Measurements from ENCODE around the gene PDC. TPM values are rescaled to one million over a fixed set of nuclear protein-coding genes. Genes with fewer than 3 reads are reported as not detected.

Gene PDC
- total RNA-seq, 6 experiments from 2014 or later = 0.17 TPM; not detected in 4

DNA sequence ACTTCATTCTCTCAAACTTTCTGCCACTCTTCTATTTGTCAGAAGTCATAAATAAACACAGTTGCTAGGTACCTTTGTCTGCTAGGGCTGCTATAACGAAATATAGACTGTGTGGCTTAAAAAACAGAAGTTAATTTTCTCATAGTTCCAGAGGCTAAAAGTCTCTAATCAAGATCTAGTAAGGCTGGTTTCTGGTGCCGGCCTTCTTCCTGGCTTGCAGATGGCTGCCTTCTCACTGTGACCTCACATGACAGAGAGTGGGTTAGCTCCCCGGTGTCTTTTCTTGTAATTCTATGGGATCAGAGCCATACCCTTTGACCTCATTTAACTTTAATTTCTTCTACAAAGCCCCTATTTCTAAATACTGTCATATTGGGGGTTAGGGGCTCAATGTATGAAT, 5.9 kb downstream of the PDC start:
- no peak for DNase-seq
- no peaks in the 10 kb centered on the region for H3K27me3 Mint-ChIP-seq (ENCODE audit: insufficient read depth)
- TF ChIP-seq, protein P1, sequence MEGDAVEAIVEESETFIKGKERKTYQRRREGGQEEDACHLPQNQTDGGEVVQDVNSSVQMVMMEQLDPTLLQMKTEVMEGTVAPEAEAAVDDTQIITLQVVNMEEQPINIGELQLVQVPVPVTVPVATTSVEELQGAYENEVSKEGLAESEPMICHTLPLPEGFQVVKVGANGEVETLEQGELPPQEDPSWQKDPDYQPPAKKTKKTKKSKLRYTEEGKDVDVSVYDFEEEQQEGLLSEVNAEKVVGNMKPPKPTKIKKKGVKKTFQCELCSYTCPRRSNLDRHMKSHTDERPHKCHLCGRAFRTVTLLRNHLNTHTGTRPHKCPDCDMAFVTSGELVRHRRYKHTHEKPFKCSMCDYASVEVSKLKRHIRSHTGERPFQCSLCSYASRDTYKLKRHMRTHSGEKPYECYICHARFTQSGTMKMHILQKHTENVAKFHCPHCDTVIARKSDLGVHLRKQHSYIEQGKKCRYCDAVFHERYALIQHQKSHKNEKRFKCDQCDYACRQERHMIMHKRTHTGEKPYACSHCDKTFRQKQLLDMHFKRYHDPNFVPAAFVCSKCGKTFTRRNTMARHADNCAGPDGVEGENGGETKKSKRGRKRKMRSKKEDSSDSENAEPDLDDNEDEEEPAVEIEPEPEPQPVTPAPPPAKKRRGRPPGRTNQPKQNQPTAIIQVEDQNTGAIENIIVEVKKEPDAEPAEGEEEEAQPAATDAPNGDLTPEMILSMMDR (IDR thresholded peaks at IDR 0.05) = no peak
- no peaks in the 10 kb centered on the region for H3K36me3 Mint-ChIP-seq (ENCODE audit: low read depth)
- no peak overlapping the region for H3K4me3 Mint-ChIP-seq
- no peaks in the 10 kb centered on the region for H3K9me3 Mint-ChIP-seq
- no peaks in the 10 kb centered on the region for H3K4me1 Mint-ChIP-seq (ENCODE audit: low read depth)
- no peak overlapping the region for H3K27ac Mint-ChIP-seq

DNA sequence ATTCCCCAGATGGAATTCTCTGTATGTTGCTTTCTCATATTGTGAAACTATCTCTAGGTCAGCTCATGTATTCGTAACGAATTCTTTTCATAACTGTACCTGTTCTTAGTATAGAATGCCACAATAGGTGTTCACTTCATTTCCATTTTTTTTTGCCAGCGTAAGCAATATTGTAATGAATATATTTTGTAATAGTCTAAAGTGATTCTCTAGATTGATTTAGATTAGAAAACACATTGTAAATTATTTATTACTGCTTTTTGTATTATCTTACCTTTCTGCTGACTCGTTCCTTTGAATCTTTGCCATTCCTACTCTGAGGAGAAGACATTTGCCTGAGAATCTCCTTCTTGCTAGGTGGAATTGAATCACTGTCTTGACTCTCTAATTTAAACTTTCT, 14.8 kb downstream of the PDC start:
- no peak for DNase-seq
- no peak overlapping the region for H3K27ac Mint-ChIP-seq
- no peak overlapping the region for H3K4me3 Mint-ChIP-seq
- H3K9me3 Mint-ChIP-seq = no peaks in the 10 kb centered on the region
- H3K4me1 Mint-ChIP-seq (ENCODE audit: low read depth) = peaks cover 21% of the 10 kb centered on the region
- TF ChIP-seq, protein P1 (IDR thresholded peaks at IDR 0.05) = no peak
- H3K36me3 Mint-ChIP-seq (ENCODE audit: low read depth) = no peaks in the 10 kb centered on the region
- H3K27me3 Mint-ChIP-seq (ENCODE audit: insufficient read depth) = peaks cover 3% of the 10 kb centered on the region; the same call in 1 of the 2 replicates

DNA sequence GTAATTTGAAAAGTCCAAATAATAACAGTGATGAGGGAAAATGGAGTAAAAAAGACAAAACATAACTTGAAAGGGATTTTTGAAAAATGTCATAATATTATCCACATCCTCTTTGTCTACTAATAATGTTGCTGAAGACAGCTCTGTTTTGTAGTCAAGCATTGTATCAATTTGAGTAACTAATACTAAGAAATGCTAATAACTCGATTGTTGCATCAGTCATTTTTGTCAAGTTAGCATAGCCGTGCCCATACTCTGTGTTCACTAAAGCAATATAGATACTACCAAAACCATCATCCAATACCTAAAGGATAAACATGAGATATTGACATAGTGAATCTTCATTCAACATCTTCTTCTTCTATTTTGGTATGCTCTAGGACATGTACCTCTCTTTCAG, 17.3 kb downstream of the PDC start:
- Mint-ChIP-seq H3K4me1 (ENCODE audit: low read depth) (peaks cover 32% of the 10 kb centered on the region), H3K36me3 (ENCODE audit: low read depth) (peaks cover 1% of the 10 kb centered on the region), H3K9me3 (no peaks in the 10 kb centered on the region), H3K27me3 (ENCODE audit: insufficient read depth) (peaks cover 3% of the 10 kb centered on the region; the same call in 1 of the 2 replicates), H3K27ac (no peak overlapping the region), H3K4me3 (no peak overlapping the region)
- TF ChIP-seq, protein P1 (IDR thresholded peaks at IDR 0.05) = no peak
- DNase-seq = no peak

DNA sequence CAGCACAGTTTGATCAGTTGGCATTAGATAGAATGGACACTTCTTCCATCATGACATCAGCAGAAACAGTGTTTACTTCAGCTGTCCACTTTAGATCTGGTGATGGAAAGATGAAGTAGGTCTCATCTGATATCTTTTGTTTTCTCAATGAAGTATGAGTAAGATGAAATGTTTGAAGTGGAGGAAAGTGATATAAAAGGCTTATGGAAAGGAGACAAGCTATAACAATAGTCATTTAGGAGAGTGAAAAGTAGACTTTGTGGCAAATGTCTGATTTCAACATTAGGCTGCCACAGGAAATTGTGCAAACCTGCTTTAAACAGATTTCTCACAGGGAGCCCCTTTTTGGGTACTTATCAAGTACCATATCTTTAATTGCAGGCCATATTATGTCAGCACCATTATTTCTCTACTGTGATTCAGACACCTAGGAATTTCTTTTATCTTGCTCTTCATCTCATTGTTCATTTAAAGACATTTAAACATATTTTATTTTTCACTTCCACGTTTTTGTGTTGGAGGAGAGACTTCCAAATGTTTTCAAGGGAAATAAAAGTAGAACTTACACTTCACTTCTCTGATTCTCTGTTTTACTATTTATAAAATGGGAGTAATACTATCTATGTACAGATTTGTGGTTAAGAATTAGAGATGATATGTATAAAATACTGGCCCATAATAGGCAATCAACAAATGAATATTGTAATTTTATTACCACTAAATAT, 18.1 kb downstream of the PDC start:
- Mint-ChIP-seq H3K36me3 (ENCODE audit: low read depth) (peaks cover 10% of the 10 kb centered on the region), H3K9me3 (no peaks in the 10 kb centered on the region), H3K4me1 (ENCODE audit: low read depth) (peaks cover 32% of the 10 kb centered on the region), H3K4me3 (peak overlapping the region; percentile 35; the same call in 1 of the 2 replicates), H3K27ac (peak overlapping the region; percentile 75), H3K27me3 (ENCODE audit: insufficient read depth) (peaks cover 3% of the 10 kb centered on the region; the same call in 1 of the 2 replicates)
- TF ChIP-seq, protein P1 (IDR thresholded peaks at IDR 0.05) = no peak
- peak; percentile 17 for DNase-seq

DNA sequence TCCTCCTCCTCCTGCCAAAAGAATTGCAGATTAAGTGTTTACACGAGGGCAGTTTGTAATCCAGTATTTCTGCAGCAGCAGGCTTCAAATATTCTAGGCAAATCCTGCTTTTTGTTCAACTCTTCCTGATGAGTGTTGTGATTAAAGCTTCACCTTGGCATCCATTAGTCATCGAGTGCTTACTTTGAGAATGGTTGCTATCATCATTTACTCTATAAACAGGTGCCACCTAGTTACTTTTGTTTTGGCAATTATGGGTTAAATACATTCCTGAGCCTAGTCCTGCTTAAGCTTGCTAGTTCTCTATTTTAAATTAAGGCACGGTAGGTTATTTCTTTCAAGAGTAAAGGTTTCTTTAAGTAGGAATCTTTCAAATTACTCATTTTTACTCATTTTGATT, 20.3 kb downstream of the PDC start:
- peaks cover 16% of the 10 kb centered on the region for H3K36me3 Mint-ChIP-seq (ENCODE audit: low read depth)
- H3K4me3 Mint-ChIP-seq = no peak overlapping the region
- no peak overlapping the region for H3K27ac Mint-ChIP-seq
- TF ChIP-seq, protein P1 (IDR thresholded peaks at IDR 0.05) = no peak
- DNase-seq = no peak
- peaks cover 3% of the 10 kb centered on the region; the same call in 1 of the 2 replicates for H3K27me3 Mint-ChIP-seq (ENCODE audit: insufficient read depth)
- H3K4me1 Mint-ChIP-seq (ENCODE audit: low read depth) = peaks cover 32% of the 10 kb centered on the region
- H3K9me3 Mint-ChIP-seq = no peaks in the 10 kb centered on the region

All from HFFc6 (cell line).